Lung (tissue), 12 donors: ENCODE measurements around the gene PIGT. TPM values are rescaled to one million over a fixed set of nuclear protein-coding genes. Genes with fewer than 3 reads are reported as not detected.

Source experiments
- ATAC-seq: fragments of 200-7000 bp; cut with Tn5 transposase; one replicate; pipeline ENCODE4 v1.9.1; 2020; ENCODE audit warnings: moderate number of reproducible peaks; ENCODE audit not compliant: insufficient read depth, low FRiP score
- DNase-seq, 3 donors: peaks; one replicate each; pipeline ENCODE4 v3.0.0-alpha.2; 2013 to 2017
- H3K27ac ChIP-seq, 2 donors: one replicate each; pipeline ENCODE4 v1.5.1; 2013; ENCODE audit warnings: mild to moderate bottlenecking in 2 of 2, moderate library complexity in 2 of 2, control low read depth in 1 of 2, inconsistent platforms in 1 of 2, low read depth in 1 of 2, low read length in 1 of 2
- H3K27me3 ChIP-seq, 3 donors: one replicate each; pipeline ENCODE4 v1.5.1; 2013; ENCODE audit warnings: low read length in 2 of 3; ENCODE audit not compliant: control insufficient read depth in 3 of 3, insufficient read depth in 3 of 3
- H3K36me3 ChIP-seq, 4 donors: one replicate each; pipeline ENCODE4 v1.5.1; 2013; ENCODE audit warnings: low read length in 4 of 4, mild to moderate bottlenecking in 1 of 4, moderate library complexity in 1 of 4; ENCODE audit not compliant: control insufficient read depth in 4 of 4, insufficient read depth in 4 of 4
- H3K4me1 ChIP-seq, 5 donors: one replicate each; pipeline ENCODE4 v1.5.1; 2013; ENCODE audit warnings: low read length in 5 of 5, mild to moderate bottlenecking in 2 of 5, moderate library complexity in 1 of 5; ENCODE audit not compliant: control insufficient read depth in 5 of 5, insufficient read depth in 5 of 5
- H3K4me3 ChIP-seq: one replicate; pipeline ENCODE4 v1.5.1; 2013; ENCODE audit warnings: mild to moderate bottlenecking, control low read depth, moderate library complexity
- H3K9ac ChIP-seq, 2 donors: one replicate each; pipeline ENCODE4 v1.5.1; 2013; ENCODE audit warnings: low read length in 2 of 2, control low read depth in 1 of 2; ENCODE audit not compliant: insufficient read depth in 1 of 2
- H3K9me3 ChIP-seq, 4 donors: one replicate each; pipeline ENCODE4 v1.5.1; 2013; ENCODE audit warnings: low read length in 3 of 4, mild to moderate bottlenecking in 1 of 4, moderate library complexity in 1 of 4; ENCODE audit not compliant: control insufficient read depth in 4 of 4, insufficient read depth in 3 of 4
- CTCF ChIP-seq: IDR thresholded peaks from 2 replicates; pipeline ENCODE4 v1.5.1; 2012; ENCODE audit warnings: mild to moderate bottlenecking; ENCODE audit errors: control extremely low read depth, extremely low read depth
- WGBS, 2 donors: extraction: QIAGEN DNeasy Blood & Tissue Kit; methylation state at CpG; one replicate each; pipeline ENCODE4 v1.1.7; 2013; 5-methylcytosine and 5-hydroxymethylcytosine counted together
- polyA plus RNA-seq, 2 donors: library from polyadenylated mRNA; stranded (reverse); fragments of 200-250 nt; gene quantifications; one replicate each; pipeline ENCODE4 v1.2.1, GENCODE V29; 2013
- total RNA-seq, 2 donors: library from RNA; depleted of rRNA in 1 of 2; stranded (reverse); fragments of >200 nt in 1 of 2; gene quantifications; one replicate each; pipeline ENCODE4 v1.2.1, GENCODE V29; 2014 to 2021
- donor health status: control.
- donor health status: control.
- donor health status: Bipolar disorder and iron deficiency.
- donor health status: healthy.
- donor health status: DM: yes; HTN: yes; CAD: no.

The PIGT gene
- total and polyA plus RNA-seq, 4 donors: 33.6 to 107 (median 72.3) TPM

GRCh38 chr20:45394221-45395113 lies 21.5 kb upstream of the PIGT start:
- Histone ChIP-seq H3K9ac (no peak overlapping the region), H3K4me3 (no peak overlapping the region), H3K27ac (no peak overlapping the region), H3K9me3 (no peaks in the 10 kb centered on the region), H3K4me1 (no peaks in the 10 kb centered on the region), H3K36me3 (no peaks in the 10 kb centered on the region), H3K27me3 (no peaks in the 10 kb centered on the region)
- DNase-seq (no peak), ATAC-seq (no peak)
- no peak for TF ChIP-seq CTCF
- WGBS, 2 donors: 84 to 89% methylated on average over 21 of the region's 21 CpGs

DNA sequence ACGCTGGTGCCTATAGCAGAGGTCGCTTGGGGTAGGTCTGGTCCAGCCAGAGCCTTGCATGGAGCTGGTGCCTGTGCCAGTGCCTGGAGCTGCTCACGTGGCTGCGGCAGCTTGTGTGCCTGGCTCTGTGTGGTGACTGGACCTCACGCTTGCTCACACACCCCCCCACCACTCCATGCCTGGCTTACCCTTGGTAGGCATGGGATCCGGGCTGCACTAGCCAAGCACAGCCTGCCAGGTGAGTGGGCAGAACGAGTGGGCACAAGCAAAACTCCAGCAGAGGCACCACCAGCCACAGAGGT lies 20.9 kb upstream of the PIGT start:
- no peak for TF ChIP-seq CTCF
- no peak for DNase-seq
- ATAC-seq: no peak
- no peak overlapping the region for H3K4me3 ChIP-seq
- no peaks in the 10 kb centered on the region for H3K4me1 ChIP-seq
- H3K27me3 ChIP-seq: no peaks in the 10 kb centered on the region
- WGBS, 2 donors: 93 to 94% methylated on average over 7 of the region's 7 CpGs
- no peaks in the 10 kb centered on the region for H3K36me3 ChIP-seq
- no peaks in the 10 kb centered on the region for H3K9me3 ChIP-seq
- H3K9ac ChIP-seq: no peak overlapping the region
- H3K27ac ChIP-seq: no peak overlapping the region

DNA sequence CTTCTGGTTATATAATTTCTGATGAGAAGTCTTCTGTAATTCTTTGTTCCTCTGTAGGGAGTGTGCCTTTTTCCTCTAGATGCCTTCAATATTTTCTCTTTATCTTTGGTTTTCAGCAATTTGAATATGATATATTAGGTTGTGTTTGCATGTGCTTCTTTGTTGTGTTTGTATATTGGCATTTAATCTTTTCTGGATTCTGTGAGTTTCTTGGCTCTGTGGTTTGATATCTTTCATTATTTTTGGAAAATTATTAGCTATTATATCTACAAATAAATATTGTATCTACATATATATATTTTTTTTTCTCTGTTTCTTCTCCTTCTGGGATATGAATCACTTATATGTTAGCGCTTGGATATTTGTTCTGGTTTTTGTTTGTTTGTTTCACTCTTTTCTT lies 16.9 kb upstream of the PIGT start:
- Histone ChIP-seq H3K9ac (no peak overlapping the region), H3K27me3 (peaks cover 0 to 4% (median 2%) of the 10 kb centered on the region in 3 donors), H3K27ac (no peak overlapping the region), H3K36me3 (no peaks in the 10 kb centered on the region), H3K9me3 (peaks cover 0 to 5% (median 1%) of the 10 kb centered on the region in 4 donors), H3K4me1 (no peaks in the 10 kb centered on the region), H3K4me3 (no peak overlapping the region)
- DNase-seq (no peak), ATAC-seq (no peak)
- 89 to 100% methylated on average over 1 of the region's 1 CpG for WGBS, 2 donors
- no peak for TF ChIP-seq CTCF
